ENCODE measurements around the gene PACRG. TPM values are rescaled to one million over a fixed set of nuclear protein-coding genes. Genes with fewer than 3 reads are reported as not detected.
"Not testable (repeated sequence)": the region's sequence is repeated elsewhere in the genome, so short reads cannot be mapped to it uniquely, and the experiment has no call there.

The PACRG gene
- total RNA-seq, 4 donors from 2014 or later = 1.5 to 10.4 (median 2.1) TPM

DNA sequence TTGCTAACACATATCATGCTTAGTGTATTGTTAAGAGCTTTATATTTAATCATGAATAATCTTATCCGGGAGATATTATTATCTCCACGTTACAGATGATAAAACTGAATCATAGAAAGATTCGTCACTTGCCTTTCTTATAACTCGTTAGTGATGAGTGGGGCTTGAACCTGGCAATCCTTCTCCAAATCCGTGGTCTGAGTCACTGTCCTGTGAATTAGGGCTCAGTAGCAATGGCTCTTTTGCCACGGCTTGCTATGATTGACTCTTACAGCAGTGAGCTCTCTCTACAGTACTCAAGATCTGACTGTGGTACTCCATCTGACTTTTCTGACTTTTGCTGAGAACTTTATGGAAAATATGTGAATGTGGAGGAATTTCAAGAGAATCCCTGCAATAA, 246.9 kb downstream of the PACRG start:
- Histone ChIP-seq H3K9me3 (no peaks in the 10 kb centered on the region), H3K27ac (no peak overlapping the region), H3K36me3 (no peaks in the 10 kb centered on the region), H3K4me1 (no peaks in the 10 kb centered on the region), H3K4me3 (no peak overlapping the region), H3K27me3 (no peaks in the 10 kb centered on the region)
- no peak for DNase-seq (ENCODE audit: low spot score in 2 of 2)
- 90 to 91% methylated on average over 6 of the region's 6 CpGs for WGBS, 2 donors
- TF ChIP-seq, protein P1, sequence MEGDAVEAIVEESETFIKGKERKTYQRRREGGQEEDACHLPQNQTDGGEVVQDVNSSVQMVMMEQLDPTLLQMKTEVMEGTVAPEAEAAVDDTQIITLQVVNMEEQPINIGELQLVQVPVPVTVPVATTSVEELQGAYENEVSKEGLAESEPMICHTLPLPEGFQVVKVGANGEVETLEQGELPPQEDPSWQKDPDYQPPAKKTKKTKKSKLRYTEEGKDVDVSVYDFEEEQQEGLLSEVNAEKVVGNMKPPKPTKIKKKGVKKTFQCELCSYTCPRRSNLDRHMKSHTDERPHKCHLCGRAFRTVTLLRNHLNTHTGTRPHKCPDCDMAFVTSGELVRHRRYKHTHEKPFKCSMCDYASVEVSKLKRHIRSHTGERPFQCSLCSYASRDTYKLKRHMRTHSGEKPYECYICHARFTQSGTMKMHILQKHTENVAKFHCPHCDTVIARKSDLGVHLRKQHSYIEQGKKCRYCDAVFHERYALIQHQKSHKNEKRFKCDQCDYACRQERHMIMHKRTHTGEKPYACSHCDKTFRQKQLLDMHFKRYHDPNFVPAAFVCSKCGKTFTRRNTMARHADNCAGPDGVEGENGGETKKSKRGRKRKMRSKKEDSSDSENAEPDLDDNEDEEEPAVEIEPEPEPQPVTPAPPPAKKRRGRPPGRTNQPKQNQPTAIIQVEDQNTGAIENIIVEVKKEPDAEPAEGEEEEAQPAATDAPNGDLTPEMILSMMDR (IDR thresholded peaks at IDR 0.05) = no peak
- no peak for TF ChIP-seq POLR2A (IDR thresholded peaks at IDR 0.05)
- TF ChIP-seq EP300 (IDR thresholded peaks at IDR 0.05) = no peak

DNA sequence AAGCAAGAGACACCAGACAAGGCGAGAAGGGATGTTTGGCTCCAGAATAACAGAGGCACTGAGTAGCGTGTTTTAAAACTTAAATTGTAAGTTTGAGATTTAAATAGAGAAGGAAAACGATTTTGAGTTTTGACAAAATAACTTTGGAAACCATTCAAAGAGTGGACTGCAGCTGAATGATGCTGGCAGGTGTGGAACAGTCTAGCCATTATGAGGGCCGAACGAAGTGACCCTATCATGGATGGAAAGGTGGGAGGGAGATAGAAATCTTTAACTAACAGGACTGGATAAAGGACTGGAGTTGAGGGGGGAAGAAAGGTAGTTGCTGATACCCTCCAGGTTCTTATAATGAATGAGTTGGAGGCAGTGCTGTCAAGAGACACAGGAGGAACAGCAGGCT, 248.4 kb downstream of the PACRG start:
- DNase-seq (ENCODE audit: low spot score in 2 of 2) = no peak
- 71 to 75% methylated on average over 5 of the region's 5 CpGs for WGBS, 2 donors
- Histone ChIP-seq H3K4me3 (no peak overlapping the region), H3K36me3 (no peaks in the 10 kb centered on the region), H3K9me3 (peaks cover 0 to 3% (median 0%) of the 10 kb centered on the region in 4 donors), H3K4me1 (no peaks in the 10 kb centered on the region), H3K27me3 (no peaks in the 10 kb centered on the region), H3K27ac (no peak overlapping the region)
- TF ChIP-seq EP300 (IDR thresholded peaks at IDR 0.05) (no peak), POLR2A (IDR thresholded peaks at IDR 0.05) (no peak)
- TF ChIP-seq, protein P1 (IDR thresholded peaks at IDR 0.05) = no peak

GRCh38 chr6:162983234-162983633, 255.5 kb downstream of the PACRG start:
- H3K4me3 ChIP-seq = not testable (repeated sequence)
- WGBS, 2 donors = 97 to 100% methylated on average over 1 of the region's 1 CpG
- peaks cover 0 to 46% (median 2%) of the 10 kb centered on the region in 4 donors for H3K9me3 ChIP-seq

DNA sequence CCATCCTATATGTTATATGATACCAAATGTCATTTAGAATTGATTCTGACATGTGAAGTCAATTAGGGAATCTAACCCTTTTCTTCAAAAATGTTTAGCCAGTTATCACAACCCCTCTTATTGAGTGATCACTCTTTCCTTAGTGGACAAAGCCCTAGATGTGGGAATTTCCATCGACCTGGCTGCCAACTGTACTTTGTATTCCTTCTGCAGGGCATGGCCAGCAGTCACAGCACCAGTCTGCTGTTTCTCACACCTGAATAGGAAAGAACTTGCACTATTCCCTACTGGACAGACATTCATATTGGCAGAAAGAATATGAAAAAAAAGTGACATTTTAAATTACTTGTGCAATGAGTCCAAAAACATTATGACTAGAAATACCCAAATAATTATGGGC, 271.0 kb downstream of the PACRG start:
- H3K27me3 ChIP-seq = no peaks in the 10 kb centered on the region
- 72 to 77% methylated on average over 1 of the region's 1 CpG for WGBS, 2 donors
- DNase-seq (ENCODE audit: low spot score in 2 of 2) = no peak
- no peak for TF ChIP-seq EP300 (IDR thresholded peaks at IDR 0.05)
- TF ChIP-seq, protein P1 (IDR thresholded peaks at IDR 0.05) = no peak
- TF ChIP-seq POLR2A (IDR thresholded peaks at IDR 0.05) = no peak
- no peaks in the 10 kb centered on the region for H3K4me1 ChIP-seq
- no peaks in the 10 kb centered on the region for H3K9me3 ChIP-seq
- no peak overlapping the region for H3K4me3 ChIP-seq
- no peaks in the 10 kb centered on the region for H3K36me3 ChIP-seq
- H3K27ac ChIP-seq = no peak overlapping the region

More at GRCh38 chr6:162983234-162983633, 255.5 kb downstream of the PACRG start:
- not testable (repeated sequence) for DNase-seq (ENCODE audit: low spot score in 2 of 2); H3K27me3 ChIP-seq; H3K4me1 ChIP-seq; H3K27ac ChIP-seq; H3K36me3 ChIP-seq

DNA sequence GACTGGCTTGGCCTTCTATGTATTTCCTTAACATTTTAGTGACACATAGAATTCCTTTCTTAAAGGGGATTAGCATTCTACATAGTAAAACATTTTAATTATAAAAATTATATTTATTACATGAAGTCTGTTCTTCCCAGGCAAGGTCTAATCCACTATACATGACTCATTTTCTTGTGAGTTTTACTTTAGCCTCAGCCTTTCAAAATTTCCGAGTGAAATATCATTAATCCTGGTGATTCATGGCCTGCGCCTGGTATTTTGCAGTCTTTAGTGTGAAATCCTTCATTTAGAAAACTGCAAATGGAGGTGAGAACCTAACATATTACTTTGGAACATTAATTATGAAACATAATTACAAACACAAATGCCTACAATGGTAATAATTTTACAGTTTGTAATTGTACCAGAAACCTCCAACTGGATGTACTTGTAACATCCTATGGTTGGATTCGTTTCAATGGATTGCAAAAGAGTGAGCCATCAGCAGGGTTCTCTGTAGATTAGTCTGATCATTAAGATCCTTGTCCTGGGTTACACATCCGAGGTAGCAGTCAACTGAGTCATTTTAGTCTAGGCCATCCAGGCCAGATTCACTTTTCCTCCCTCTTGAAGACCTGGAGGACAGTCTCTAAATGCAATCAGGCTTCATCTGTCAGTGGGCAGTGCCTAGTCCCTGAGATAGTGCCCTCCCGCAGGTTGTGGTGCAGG, 272.0 kb downstream of the PACRG start:
- H3K36me3 ChIP-seq = no peaks in the 10 kb centered on the region
- H3K9me3 ChIP-seq = no peaks in the 10 kb centered on the region
- no peaks in the 10 kb centered on the region for H3K27me3 ChIP-seq
- TF ChIP-seq, protein P1 (IDR thresholded peaks at IDR 0.05) = no peak
- TF ChIP-seq EP300 (IDR thresholded peaks at IDR 0.05) (no peak), POLR2A (IDR thresholded peaks at IDR 0.05) (no peak)
- WGBS, 2 donors = 87 to 90% methylated on average over 5 of the region's 5 CpGs
- DNase-seq (ENCODE audit: low spot score in 2 of 2) = no peak
- H3K4me3 ChIP-seq = no peak overlapping the region
- no peaks in the 10 kb centered on the region for H3K4me1 ChIP-seq
- no peak overlapping the region for H3K27ac ChIP-seq
